Tibial artery (tissue), 4 donors: Measurements from ENCODE around the gene IDH2.

Source experiments
- DNase-seq, 2 donors: peaks; one replicate each; pipeline ENCODE4 v3.0.0-alpha.2; 2019
- H3K27ac ChIP-seq, 2 donors: fragments of 200-600 bp; sonication (generic) in 1 of 2; 1 replicate in 1 of 2; 2 replicates in 1 of 2; pipeline ENCODE4 v1.5.1; 2018 to 2019; ENCODE audit warnings: mild to moderate bottlenecking in 1 of 2
- H3K27me3 ChIP-seq, 2 donors: fragments of 200-600 bp; sonication (generic) in 1 of 2; one replicate each; pipeline versions ENCODE4 v1.5.1 to v1.6.0; 2016 to 2019
- H3K36me3 ChIP-seq, 3 donors: fragments of 200-600 bp; sonication (generic) in 2 of 3; one replicate each; pipeline ENCODE4 v1.5.1; 2016 to 2019; ENCODE audit warnings: mild to moderate bottlenecking in 2 of 3
- H3K4me1 ChIP-seq, 4 donors: fragments of 200-600 bp; sonication (generic) in 2 of 4; 1 replicate in 3 of 4; 2 replicates in 1 of 4; pipeline ENCODE4 v1.5.1; 2016 to 2019
- H3K4me3 ChIP-seq, 2 donors: fragments of 200-600 bp; sonication (generic) in 1 of 2; 1 replicate in 1 of 2; 2 replicates in 1 of 2; pipeline ENCODE4 v1.5.1; 2018 to 2019; ENCODE audit warnings: mild to moderate bottlenecking in 2 of 2
- H3K9me3 ChIP-seq, 3 donors: fragments of 200-600 bp; sonication (generic) in 1 of 3; one replicate each; pipeline ENCODE4 v1.5.1; 2016 to 2019
- intact Hi-C: fragments of 100-400 bp; cut with DNase I; formaldehyde crosslinking; loops from one replicate; pipeline ENCODE4 v1.15.0; 2023; ENCODE audit warnings: low total_unique reads
- TF ChIP-seq, protein P1 (sequence below), 2 experiments: fragments of 200-600 bp in 1 of 2; fragments of 450-650 bp in 1 of 2; IDR thresholded peaks; one replicate each; pipeline ENCODE4 v1.5.1; 2017 to 2019; ENCODE audit warnings: antibody characterized with exemption in 2 of 2, mild to moderate bottlenecking in 1 of 2, moderate library complexity in 1 of 2

The IDH2 gene

DNA sequence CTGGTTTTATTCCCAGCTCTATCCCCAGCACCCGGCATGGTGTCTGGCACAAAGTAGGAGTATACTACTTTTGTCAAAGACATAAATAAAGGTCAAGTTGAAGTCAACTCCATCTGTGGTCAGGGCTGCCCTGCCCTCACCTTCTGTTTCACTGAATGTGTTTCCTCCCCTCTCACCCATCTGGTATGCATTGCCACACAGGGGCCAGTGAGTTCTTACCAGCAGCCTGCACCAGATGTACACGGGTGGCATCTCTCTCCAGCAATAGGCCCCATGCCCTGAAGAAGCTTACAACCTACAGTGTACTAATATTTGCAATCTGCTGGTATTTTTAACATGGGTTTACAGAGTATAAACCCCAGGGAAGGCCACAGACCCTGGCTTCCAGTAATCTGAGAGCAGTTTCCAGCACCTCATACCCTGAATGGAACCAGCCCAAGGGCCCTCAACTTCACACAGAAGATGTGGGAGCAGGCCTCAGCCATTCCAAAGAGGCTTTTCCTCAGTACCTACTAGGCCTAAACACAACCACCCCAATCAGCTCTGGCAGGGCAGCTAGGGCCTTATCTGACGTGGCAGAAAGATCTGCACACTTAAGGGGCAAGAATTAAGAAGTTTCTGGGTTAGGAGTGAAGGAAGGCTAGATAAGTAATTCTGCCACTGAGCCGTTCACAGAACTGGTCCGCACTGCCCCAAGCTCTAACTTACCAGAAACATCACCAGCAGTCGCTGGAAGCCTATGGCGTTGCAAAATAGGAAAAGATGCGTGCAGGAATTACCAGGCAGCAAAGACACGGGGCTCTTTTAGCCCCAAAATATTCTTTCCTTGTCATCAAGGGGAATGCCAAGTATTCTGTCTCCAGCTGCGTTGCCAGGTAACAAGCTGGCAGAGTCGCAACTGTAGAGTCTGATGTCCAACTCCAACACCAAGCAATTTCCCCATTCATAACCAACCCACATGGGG is 2.1 kb downstream of the IDH2 start:
- Histone ChIP-seq H3K4me1 (peaks cover 0 to 65% (median 40%) of the 10 kb centered on the region in 4 donors), H3K27ac (peak overlapping the region; percentile 98), H3K36me3 (no peaks in the 10 kb centered on the region), H3K27me3 (no peaks in the 10 kb centered on the region), H3K9me3 (no peaks in the 10 kb centered on the region), H3K4me3 (peak overlapping the region; percentile 86 to 90)
- DNase-seq, result peak; percentile 69 to 85
- intact Hi-C loops, result no loop called here
- TF ChIP-seq, protein P1, sequence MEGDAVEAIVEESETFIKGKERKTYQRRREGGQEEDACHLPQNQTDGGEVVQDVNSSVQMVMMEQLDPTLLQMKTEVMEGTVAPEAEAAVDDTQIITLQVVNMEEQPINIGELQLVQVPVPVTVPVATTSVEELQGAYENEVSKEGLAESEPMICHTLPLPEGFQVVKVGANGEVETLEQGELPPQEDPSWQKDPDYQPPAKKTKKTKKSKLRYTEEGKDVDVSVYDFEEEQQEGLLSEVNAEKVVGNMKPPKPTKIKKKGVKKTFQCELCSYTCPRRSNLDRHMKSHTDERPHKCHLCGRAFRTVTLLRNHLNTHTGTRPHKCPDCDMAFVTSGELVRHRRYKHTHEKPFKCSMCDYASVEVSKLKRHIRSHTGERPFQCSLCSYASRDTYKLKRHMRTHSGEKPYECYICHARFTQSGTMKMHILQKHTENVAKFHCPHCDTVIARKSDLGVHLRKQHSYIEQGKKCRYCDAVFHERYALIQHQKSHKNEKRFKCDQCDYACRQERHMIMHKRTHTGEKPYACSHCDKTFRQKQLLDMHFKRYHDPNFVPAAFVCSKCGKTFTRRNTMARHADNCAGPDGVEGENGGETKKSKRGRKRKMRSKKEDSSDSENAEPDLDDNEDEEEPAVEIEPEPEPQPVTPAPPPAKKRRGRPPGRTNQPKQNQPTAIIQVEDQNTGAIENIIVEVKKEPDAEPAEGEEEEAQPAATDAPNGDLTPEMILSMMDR (IDR thresholded peaks at IDR 0.05), result no peak

DNA sequence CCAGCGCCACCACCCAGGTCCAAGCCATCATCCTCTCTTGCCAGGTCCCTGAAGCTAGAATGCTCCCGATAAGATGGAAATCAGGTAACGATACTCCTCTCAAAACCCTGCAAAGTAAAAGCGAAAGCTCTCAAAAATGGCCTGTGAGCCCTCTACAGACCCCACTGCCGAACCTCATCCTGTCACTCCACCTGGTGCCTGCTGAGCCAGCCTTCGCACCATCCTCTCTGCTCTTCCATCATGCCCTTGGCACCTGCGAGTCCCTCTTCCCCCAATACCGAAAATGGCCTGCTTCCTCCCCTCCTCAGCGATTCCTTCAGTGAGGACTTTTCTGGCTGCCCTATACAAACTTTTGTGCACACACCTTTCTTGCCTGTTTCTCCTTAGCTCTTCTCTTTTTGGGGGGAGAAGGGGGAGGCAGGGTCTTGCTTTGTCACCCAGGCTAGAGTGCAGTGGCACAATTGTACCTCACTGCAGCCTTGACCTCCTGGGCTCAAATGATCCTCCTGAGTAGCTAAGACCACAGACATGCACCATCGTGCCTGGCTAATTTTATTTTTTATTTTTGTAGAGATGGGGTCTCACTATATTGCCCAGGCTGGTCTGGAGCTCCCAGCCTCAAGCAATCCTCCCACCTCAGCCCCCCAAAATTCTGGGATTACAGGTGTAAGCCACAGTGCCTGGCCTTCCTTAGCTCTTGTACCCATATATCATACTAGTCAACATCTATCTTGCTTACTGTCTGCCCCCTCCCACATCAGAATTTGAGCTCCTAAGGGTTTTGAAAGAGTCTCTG is 3.0 kb downstream of the IDH2 start:
- Histone ChIP-seq H3K27ac (peak overlapping the region; percentile 98), H3K4me3 (no peak overlapping the region), H3K4me1 (peaks cover 0 to 70% (median 45%) of the 10 kb centered on the region in 4 donors), H3K27me3 (no peaks in the 10 kb centered on the region), H3K9me3 (no peaks in the 10 kb centered on the region), H3K36me3 (no peaks in the 10 kb centered on the region)
- DNase-seq, result no peak
- intact Hi-C loops, result no loop called here
- TF ChIP-seq, protein P1 (IDR thresholded peaks at IDR 0.05), result no peak

DNA sequence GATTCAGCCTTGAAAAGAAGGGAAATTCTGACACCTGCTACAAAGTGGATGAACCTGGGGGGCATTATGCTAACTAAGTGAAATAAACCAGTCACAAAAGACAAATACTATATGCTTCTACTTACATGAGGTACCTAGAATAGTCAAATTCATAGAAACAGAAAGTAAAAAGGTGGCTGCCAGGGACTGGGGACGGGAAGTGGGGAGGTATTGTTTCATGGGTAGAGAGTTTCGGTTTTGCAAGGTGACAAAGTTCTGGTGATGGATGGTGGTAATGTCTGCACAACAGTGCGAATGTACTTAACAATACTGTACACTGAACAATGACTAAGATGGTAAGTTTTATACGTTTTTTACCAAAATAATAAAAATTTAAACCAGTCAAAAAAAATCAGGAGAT is 4.8 kb downstream of the IDH2 start:
- TF ChIP-seq, protein P1 (IDR thresholded peaks at IDR 0.05), result no peak
- no peak for DNase-seq
- Histone ChIP-seq H3K9me3 (no peaks in the 10 kb centered on the region), H3K4me3 (no peak overlapping the region), H3K4me1 (peaks cover 0 to 63% (median 44%) of the 10 kb centered on the region in 4 donors), H3K27me3 (no peaks in the 10 kb centered on the region), H3K27ac (peak overlapping the region; percentile 98), H3K36me3 (no peaks in the 10 kb centered on the region)
- intact Hi-C loops, result no loop called here

DNA sequence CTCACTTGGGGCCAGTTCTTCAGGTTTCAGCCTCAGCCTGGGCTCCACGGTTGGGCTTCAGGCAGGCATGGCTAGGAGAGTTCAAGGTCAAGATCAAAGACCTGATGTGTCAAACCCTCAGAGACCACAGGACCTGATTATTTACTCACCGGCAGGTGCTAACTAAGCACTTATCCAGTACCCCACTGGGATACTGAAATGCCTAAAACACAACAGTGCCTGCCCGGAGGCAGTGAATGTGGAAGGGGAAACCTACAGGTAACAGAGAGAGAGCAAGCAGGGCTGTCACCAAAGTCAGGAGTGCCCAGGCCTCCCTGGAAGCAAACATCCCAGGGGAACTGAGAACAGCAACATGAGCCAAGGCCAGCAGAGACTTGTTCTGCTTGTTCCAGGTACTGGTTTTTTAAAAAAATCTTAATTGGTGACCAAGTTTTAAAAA is 6.7 kb downstream of the IDH2 start:
- intact Hi-C loops, result no loop called here
- peaks cover 0 to 53% (median 33%) of the 10 kb centered on the region in 4 donors for H3K4me1 ChIP-seq
- no peaks in the 10 kb centered on the region for H3K27me3 ChIP-seq
- TF ChIP-seq, protein P1 (IDR thresholded peaks at IDR 0.05), result no peak
- H3K36me3 ChIP-seq, result peaks cover 3 to 6% (median 5%) of the 10 kb centered on the region in 3 donors
- peak overlapping the region in 1 of 2 donors; percentile 15 for H3K27ac ChIP-seq
- no peak overlapping the region for H3K4me3 ChIP-seq
- no peak for DNase-seq
- no peaks in the 10 kb centered on the region for H3K9me3 ChIP-seq

DNA sequence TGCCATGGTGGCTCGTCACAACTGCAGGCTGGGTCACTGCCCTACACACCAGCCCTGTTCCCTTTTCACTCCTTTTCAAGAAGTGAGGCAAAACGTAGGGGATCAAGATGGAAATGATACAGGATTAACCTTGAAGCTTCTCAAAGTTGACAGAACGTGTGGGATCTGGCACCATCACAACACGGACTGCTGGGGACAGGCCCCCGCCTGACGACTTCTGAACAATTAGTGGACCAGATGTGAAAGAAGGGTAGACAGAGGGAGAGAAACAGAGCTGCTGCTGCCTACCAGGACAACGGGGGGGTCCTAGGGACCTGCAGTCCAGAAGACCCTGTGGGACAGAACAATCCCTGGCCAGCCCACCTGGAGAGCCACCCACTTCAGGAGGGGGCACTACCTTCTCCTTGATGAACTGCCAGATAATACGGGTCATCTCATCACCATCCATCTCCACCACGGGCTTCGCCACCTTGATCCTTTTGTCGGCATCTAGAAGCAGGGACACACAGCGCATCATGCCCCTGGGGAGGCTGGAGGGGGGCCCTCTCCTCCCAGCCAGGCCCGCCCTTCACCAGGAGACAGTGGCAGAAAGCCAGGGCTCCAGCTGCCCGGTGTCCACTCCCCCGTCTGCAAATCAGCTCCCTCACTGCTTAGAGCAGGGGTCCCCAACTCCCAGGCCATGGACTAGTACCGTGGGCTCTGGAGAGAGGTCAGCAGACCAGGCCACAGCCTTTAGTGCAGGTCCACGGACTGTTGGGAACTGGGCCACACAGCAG is 10.9 kb downstream of the IDH2 start:
- Histone ChIP-seq H3K36me3 (peaks cover 21 to 45% (median 25%) of the 10 kb centered on the region in 3 donors), H3K27me3 (no peaks in the 10 kb centered on the region), H3K4me3 (no peak overlapping the region), H3K9me3 (no peaks in the 10 kb centered on the region), H3K27ac (no peak overlapping the region), H3K4me1 (peaks cover 0 to 19% (median 8%) of the 10 kb centered on the region in 4 donors)
- TF ChIP-seq, protein P1 (IDR thresholded peaks at IDR 0.05), result no peak
- DNase-seq, result no peak
- intact Hi-C loops, result loop anchor here (5.0 kb wide), 1 partner anchor 194 kb away; no protein-coding TSS in a partner anchor
